Esophagus muscularis mucosa (tissue), 4 donors: ENCODE data around the gene ATP5MG.

Experiments used
- CTCF ChIP-seq, 3 experiments: fragments of 200-600 bp in 2 of 3; fragments of 450-650 bp in 1 of 3; sonication (generic) in 2 of 3; IDR thresholded peaks; one replicate each; pipeline ENCODE4 v1.5.1; 2017 to 2019; ENCODE audit warnings: antibody characterized with exemption in 3 of 3, mild to moderate bottlenecking in 2 of 3, moderate library complexity in 1 of 3
- EP300 ChIP-seq: sonication (generic); formaldehyde crosslinking; IDR thresholded peaks from one replicate; pipeline ENCODE4 v1.6.1; 2017; ENCODE audit warnings: antibody characterized with exemption
- POLR2A ChIP-seq: fragments of 450-650 bp; IDR thresholded peaks from one replicate; pipeline ENCODE4 v1.6.1; 2017; ENCODE audit warnings: antibody characterized with exemption, moderate library complexity, mild to moderate bottlenecking, low read depth
- POLR2AphosphoS5 ChIP-seq, 2 donors: sonication (generic); formaldehyde crosslinking; IDR thresholded peaks; one replicate each; pipeline ENCODE4 v1.6.1; 2017; ENCODE audit warnings: antibody characterized with exemption in 2 of 2

DNA sequence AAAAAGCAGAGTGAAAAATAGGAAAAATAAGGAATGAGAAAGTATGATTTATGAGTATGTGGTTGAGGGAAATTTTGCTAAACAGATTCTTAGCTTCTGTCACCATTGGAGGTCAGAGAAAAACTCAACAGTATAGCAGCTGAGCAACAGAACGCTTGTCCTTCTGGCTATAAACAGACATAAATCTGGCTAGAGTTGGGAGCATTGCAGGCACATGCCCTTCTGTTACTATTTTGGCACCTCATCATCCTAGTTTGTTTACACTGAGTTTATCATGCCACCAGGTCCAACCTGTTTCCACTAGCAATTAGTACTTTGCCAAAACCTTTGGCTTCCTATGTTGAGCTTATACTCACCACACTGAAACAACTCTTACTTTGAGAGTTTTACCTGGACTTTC lies 35.1 kb upstream of the ATP5MG start:
- TF ChIP-seq POLR2A, result no peak
- no peak for TF ChIP-seq CTCF (IDR thresholded peaks at IDR 0.05)
- TF ChIP-seq POLR2AphosphoS5 (IDR thresholded peaks at IDR 0.05), result no peak
- TF ChIP-seq EP300, result no peak
